ENCODE data around the gene SAMD3. TPM values are rescaled to one million over a fixed set of nuclear protein-coding genes. Genes with fewer than 3 reads are reported as not detected.
"Not testable (repeated sequence)": the region's sequence is repeated elsewhere in the genome, so short reads cannot be mapped to it uniquely, and the experiment has no call there.

Gene SAMD3
- total RNA-seq = 1 to 10 TPM; 3.5 to 5.9 TPM
- polyA plus RNA-seq (ENCODE audit: insufficient read length in 2 of 2) = 1 to 10 TPM; 3.9 to 4.2 TPM
- long read RNA-seq, donor 1 = 0 reads
- long read RNA-seq, donor 2 = 0 reads
- long read RNA-seq, donor 3 = 0 reads
- long read RNA-seq, donor 4 = 0 reads

GRCh38 chr6:130222775-130223174 is at the start of gene SAMD3:
Gene SAMD3, minus strand, starts transcription at chr6:130222951. Its CDS starts 7,678 bp downstream, at chr6:130215273.
- Histone ChIP-seq H3K27me3 (ENCODE audit: control insufficient read depth, insufficient read depth, low read length) (no peaks in the 10 kb centered on the region), H3K9me3 (ENCODE audit: control insufficient read depth, insufficient read depth, low read length) (no peaks in the 10 kb centered on the region), H3K27ac (ENCODE audit: low read depth, low read length) (no peak within 1 kb of the TSS), H3K4me3 (ENCODE audit: low read depth, low read length) (no peak within 1 kb of the TSS), H3K36me3 (ENCODE audit: control insufficient read depth, insufficient read depth, low read length) (no peaks in the 10 kb centered on the region), H3K4me1 (ENCODE audit: control insufficient read depth, insufficient read depth, low read length) (no peaks in the 10 kb centered on the region)
- no peak for DNase-seq (ENCODE audit: low read depth in 4 of 6, low spot score in 6 of 6)
- no CpG with 5 or more reads among the region's 2 CpGs for WGBS (ENCODE audit: insufficient coverage)

GRCh38 chr6:130269969-130270635 is 47.4 kb upstream of the SAMD3 start:
- no CpG with 5 or more reads among the region's 3 CpGs for WGBS (ENCODE audit: insufficient coverage)
- Histone ChIP-seq H3K36me3 (ENCODE audit: control insufficient read depth, insufficient read depth, low read length) (no peaks in the 10 kb centered on the region), H3K4me3 (ENCODE audit: low read depth, low read length) (no peak overlapping the region), H3K4me1 (ENCODE audit: control insufficient read depth, insufficient read depth, low read length) (no peaks in the 10 kb centered on the region), H3K27ac (ENCODE audit: low read depth, low read length) (no peak overlapping the region), H3K9me3 (ENCODE audit: control insufficient read depth, insufficient read depth, low read length) (peaks cover 7% of the 10 kb centered on the region), H3K27me3 (ENCODE audit: control insufficient read depth, insufficient read depth, low read length) (no peaks in the 10 kb centered on the region)
- no peak for DNase-seq (ENCODE audit: low read depth in 4 of 6, low spot score in 6 of 6)

GRCh38 chr6:130265553-130265952 is 42.8 kb upstream of the SAMD3 start:
- H3K27ac ChIP-seq (ENCODE audit: low read depth, low read length); H3K4me1 ChIP-seq (ENCODE audit: control insufficient read depth, insufficient read depth, low read length); H3K27me3 ChIP-seq (ENCODE audit: control insufficient read depth, insufficient read depth, low read length); H3K36me3 ChIP-seq (ENCODE audit: control insufficient read depth, insufficient read depth, low read length); H3K4me3 ChIP-seq (ENCODE audit: low read depth, low read length); DNase-seq (ENCODE audit: low read depth in 4 of 6, low spot score in 6 of 6); H3K9me3 ChIP-seq (ENCODE audit: control insufficient read depth, insufficient read depth, low read length): not testable (repeated sequence)
- 100% methylated on average over 1 of the region's 2 CpGs for WGBS (ENCODE audit: insufficient coverage)

- no CpG with 5 or more reads among the region's 2 CpGs for WGBS (ENCODE audit: insufficient coverage)
- no peak for DNase-seq (ENCODE audit: low read depth in 4 of 6, low spot score in 6 of 6)
- no peak overlapping the region for H3K4me3 ChIP-seq (ENCODE audit: low read depth, low read length)
- H3K4me1 ChIP-seq (ENCODE audit: control insufficient read depth, insufficient read depth, low read length) = no peaks in the 10 kb centered on the region
- no peak overlapping the region for H3K27ac ChIP-seq (ENCODE audit: low read depth, low read length)
- H3K9me3 ChIP-seq (ENCODE audit: control insufficient read depth, insufficient read depth, low read length) = no peaks in the 10 kb centered on the region
- no peaks in the 10 kb centered on the region for H3K27me3 ChIP-seq (ENCODE audit: control insufficient read depth, insufficient read depth, low read length)
- no peaks in the 10 kb centered on the region for H3K36me3 ChIP-seq (ENCODE audit: control insufficient read depth, insufficient read depth, low read length)
Measured at GRCh38 chr6:130262008-130262407, 39.3 kb upstream of the SAMD3 start.

- WGBS (ENCODE audit: insufficient coverage) = 100% methylated on average over 1 of the region's 3 CpGs
- not testable (repeated sequence) for H3K36me3 ChIP-seq (ENCODE audit: control insufficient read depth, insufficient read depth, low read length); H3K9me3 ChIP-seq (ENCODE audit: control insufficient read depth, insufficient read depth, low read length)
Measured at GRCh38 chr6:130261558-130261957, 38.8 kb upstream of the SAMD3 start.

GRCh38 chr6:130260614-130261241 is 38.0 kb upstream of the SAMD3 start:
- H3K4me1 ChIP-seq (ENCODE audit: control insufficient read depth, insufficient read depth, low read length); DNase-seq (ENCODE audit: low read depth in 4 of 6, low spot score in 6 of 6); H3K27ac ChIP-seq (ENCODE audit: low read depth, low read length); H3K36me3 ChIP-seq (ENCODE audit: control insufficient read depth, insufficient read depth, low read length); H3K4me3 ChIP-seq (ENCODE audit: low read depth, low read length); H3K27me3 ChIP-seq (ENCODE audit: control insufficient read depth, insufficient read depth, low read length); H3K9me3 ChIP-seq (ENCODE audit: control insufficient read depth, insufficient read depth, low read length): not testable (repeated sequence)
- 86% methylated on average over 15 of the region's 15 CpGs for WGBS (ENCODE audit: insufficient coverage)

More at GRCh38 chr6:130261558-130261957, 38.8 kb upstream of the SAMD3 start:
- not testable (repeated sequence) for DNase-seq (ENCODE audit: low read depth in 4 of 6, low spot score in 6 of 6); H3K4me3 ChIP-seq (ENCODE audit: low read depth, low read length); H3K27ac ChIP-seq (ENCODE audit: low read depth, low read length); H3K4me1 ChIP-seq (ENCODE audit: control insufficient read depth, insufficient read depth, low read length); H3K27me3 ChIP-seq (ENCODE audit: control insufficient read depth, insufficient read depth, low read length)

GRCh38 chr6:130260050-130260462 is 37.3 kb upstream of the SAMD3 start:
- not testable (repeated sequence) for DNase-seq (ENCODE audit: low read depth in 4 of 6, low spot score in 6 of 6)

GRCh38 chr6:130259557-130259956 is 36.8 kb upstream of the SAMD3 start:
- H3K4me3 ChIP-seq (ENCODE audit: low read depth, low read length) = no peak overlapping the region
- H3K9me3 ChIP-seq (ENCODE audit: control insufficient read depth, insufficient read depth, low read length) = no peaks in the 10 kb centered on the region

More at GRCh38 chr6:130260050-130260462, 37.3 kb upstream of the SAMD3 start:
- not testable (repeated sequence) for H3K36me3 ChIP-seq (ENCODE audit: control insufficient read depth, insufficient read depth, low read length); H3K9me3 ChIP-seq (ENCODE audit: control insufficient read depth, insufficient read depth, low read length); H3K27ac ChIP-seq (ENCODE audit: low read depth, low read length); H3K4me3 ChIP-seq (ENCODE audit: low read depth, low read length); H3K27me3 ChIP-seq (ENCODE audit: control insufficient read depth, insufficient read depth, low read length); H3K4me1 ChIP-seq (ENCODE audit: control insufficient read depth, insufficient read depth, low read length)
- WGBS (ENCODE audit: insufficient coverage) = 63% methylated on average over 2 of the region's 4 CpGs

GRCh38 chr6:130259140-130259539 is 36.4 kb upstream of the SAMD3 start:
- Histone ChIP-seq H3K36me3 (ENCODE audit: control insufficient read depth, insufficient read depth, low read length) (no peaks in the 10 kb centered on the region), H3K4me1 (ENCODE audit: control insufficient read depth, insufficient read depth, low read length) (no peaks in the 10 kb centered on the region), H3K27ac (ENCODE audit: low read depth, low read length) (no peak overlapping the region), H3K27me3 (ENCODE audit: control insufficient read depth, insufficient read depth, low read length) (no peaks in the 10 kb centered on the region), H3K9me3 (ENCODE audit: control insufficient read depth, insufficient read depth, low read length) (no peaks in the 10 kb centered on the region), H3K4me3 (ENCODE audit: low read depth, low read length) (no peak overlapping the region)
- no peak for DNase-seq (ENCODE audit: low read depth in 4 of 6, low spot score in 6 of 6)
- no CpG with 5 or more reads among the region's 1 CpG for WGBS (ENCODE audit: insufficient coverage)

More at GRCh38 chr6:130259557-130259956, 36.8 kb upstream of the SAMD3 start:
- Histone ChIP-seq H3K27ac (ENCODE audit: low read depth, low read length) (no peak overlapping the region), H3K4me1 (ENCODE audit: control insufficient read depth, insufficient read depth, low read length) (no peaks in the 10 kb centered on the region), H3K36me3 (ENCODE audit: control insufficient read depth, insufficient read depth, low read length) (no peaks in the 10 kb centered on the region), H3K27me3 (ENCODE audit: control insufficient read depth, insufficient read depth, low read length) (no peaks in the 10 kb centered on the region)
- no CpG with 5 or more reads among the region's 2 CpGs for WGBS (ENCODE audit: insufficient coverage)
- no peak for DNase-seq (ENCODE audit: low read depth in 4 of 6, low spot score in 6 of 6)
